KMS-11 (cell line): ENCODE measurements around the gene ATP7B.

Experiments used
- H2AFZ ChIP-seq: fragments of 200-600 bp; sonication (generic); 2 replicates; pipeline ENCODE4 v1.6.1; 2016; ENCODE audit warnings: antibody characterized with exemption, mixed run types, low read depth
- H3K27ac ChIP-seq: fragments of 200-600 bp; sonication (generic); 2 replicates; pipeline ENCODE4 v1.6.1; 2016; ENCODE audit warnings: mild to moderate bottlenecking, mixed run types
- H3K27me3 ChIP-seq: fragments of 200-600 bp; sonication (generic); 2 replicates; pipeline ENCODE4 v1.6.1; 2017; ENCODE audit warnings: mild to moderate bottlenecking, low read depth, mixed run types, moderate library complexity; ENCODE audit not compliant: insufficient read depth
- H3K36me3 ChIP-seq: fragments of 200-600 bp; sonication (generic); 2 replicates; pipeline ENCODE4 v1.6.1; 2017; ENCODE audit warnings: mild to moderate bottlenecking, mixed run types; ENCODE audit not compliant: insufficient read depth
- H3K4me1 ChIP-seq: fragments of 200-600 bp; sonication (generic); 2 replicates; pipeline ENCODE4 v1.6.1; 2016; ENCODE audit warnings: mild to moderate bottlenecking, low read depth, mixed run types; ENCODE audit not compliant: poor library complexity, severe bottlenecking
- H3K4me2 ChIP-seq: fragments of 200-600 bp; sonication (generic); 2 replicates; pipeline ENCODE4 v1.7.0; 2016; ENCODE audit warnings: mild to moderate bottlenecking, mixed run types
- H3K4me3 ChIP-seq: fragments of 200-600 bp; sonication (generic); IDR thresholded peaks from 2 replicates; pipeline ENCODE4 v1.6.1; 2017; ENCODE audit warnings: low read depth, low read length, mixed read lengths; ENCODE audit not compliant: insufficient read depth
- H3K79me2 ChIP-seq: fragments of 200-600 bp; sonication (generic); 2 replicates; pipeline ENCODE4 v1.6.1; 2016; ENCODE audit warnings: low read depth, mixed run types; ENCODE audit not compliant: insufficient read depth
- H3K9ac ChIP-seq: fragments of 200-600 bp; sonication (generic); 2 replicates; pipeline ENCODE4 v1.6.1; 2016; ENCODE audit warnings: mild to moderate bottlenecking, mixed run types
- H4K20me1 ChIP-seq: fragments of 200-600 bp; sonication (generic); 2 replicates; pipeline ENCODE4 v1.6.1; 2016; ENCODE audit warnings: mild to moderate bottlenecking, mixed run types; ENCODE audit not compliant: insufficient read depth
- TF ChIP-seq, protein P1 (sequence below): fragments of 200-600 bp; sonication (generic); conservative IDR thresholded peaks from 2 replicates; pipeline ENCODE4 v1.6.1; 2017; ENCODE audit warnings: low read depth, mild to moderate bottlenecking, antibody characterized with exemption, low read length, moderate library complexity, mixed read lengths

The ATP7B gene

DNA sequence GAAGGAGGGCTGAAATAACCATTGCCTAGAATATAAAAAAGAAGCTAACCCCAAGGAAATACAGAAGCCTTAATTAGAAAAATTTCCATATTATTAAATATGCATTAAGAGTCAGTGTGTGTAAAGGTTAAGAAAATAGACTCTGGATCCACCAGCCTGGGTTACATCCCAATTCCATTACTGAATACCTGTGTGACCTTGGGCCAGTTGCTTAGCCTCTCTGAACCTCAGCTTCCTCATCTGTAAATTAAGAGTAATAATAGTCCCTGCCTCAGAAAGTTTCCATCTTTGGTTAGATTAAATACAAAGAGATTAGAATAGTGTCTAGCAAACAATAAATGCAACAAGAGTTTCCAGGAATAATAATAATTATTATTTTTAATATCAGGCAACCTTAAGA is 54.5 kb downstream of the ATP7B start:
- H2AFZ ChIP-seq = no peak overlapping the region
- H4K20me1 ChIP-seq = no peaks in the 10 kb centered on the region
- peaks cover 56% of the 10 kb centered on the region for H3K4me1 ChIP-seq
- no peaks in the 10 kb centered on the region for H3K79me2 ChIP-seq
- no peak overlapping the region for H3K9ac ChIP-seq
- peak overlapping the region; percentile 63 for H3K4me2 ChIP-seq
- no peaks in the 10 kb centered on the region for H3K27me3 ChIP-seq
- H3K36me3 ChIP-seq = no peaks in the 10 kb centered on the region
- no peak overlapping the region for H3K4me3 ChIP-seq
- H3K27ac ChIP-seq = peak overlapping the region; percentile 58; the same call in 1 of the 2 replicates
- TF ChIP-seq, protein P1, sequence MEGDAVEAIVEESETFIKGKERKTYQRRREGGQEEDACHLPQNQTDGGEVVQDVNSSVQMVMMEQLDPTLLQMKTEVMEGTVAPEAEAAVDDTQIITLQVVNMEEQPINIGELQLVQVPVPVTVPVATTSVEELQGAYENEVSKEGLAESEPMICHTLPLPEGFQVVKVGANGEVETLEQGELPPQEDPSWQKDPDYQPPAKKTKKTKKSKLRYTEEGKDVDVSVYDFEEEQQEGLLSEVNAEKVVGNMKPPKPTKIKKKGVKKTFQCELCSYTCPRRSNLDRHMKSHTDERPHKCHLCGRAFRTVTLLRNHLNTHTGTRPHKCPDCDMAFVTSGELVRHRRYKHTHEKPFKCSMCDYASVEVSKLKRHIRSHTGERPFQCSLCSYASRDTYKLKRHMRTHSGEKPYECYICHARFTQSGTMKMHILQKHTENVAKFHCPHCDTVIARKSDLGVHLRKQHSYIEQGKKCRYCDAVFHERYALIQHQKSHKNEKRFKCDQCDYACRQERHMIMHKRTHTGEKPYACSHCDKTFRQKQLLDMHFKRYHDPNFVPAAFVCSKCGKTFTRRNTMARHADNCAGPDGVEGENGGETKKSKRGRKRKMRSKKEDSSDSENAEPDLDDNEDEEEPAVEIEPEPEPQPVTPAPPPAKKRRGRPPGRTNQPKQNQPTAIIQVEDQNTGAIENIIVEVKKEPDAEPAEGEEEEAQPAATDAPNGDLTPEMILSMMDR = no peak

GRCh38 chr13:51955816-51956603 is 55.2 kb downstream of the ATP7B start:
- Histone ChIP-seq H3K9ac (no peak overlapping the region), H4K20me1 (no peaks in the 10 kb centered on the region), H3K36me3 (no peaks in the 10 kb centered on the region), H3K4me3 (no peak overlapping the region), H3K4me1 (peaks cover 51% of the 10 kb centered on the region), H3K79me2 (no peaks in the 10 kb centered on the region), H2AFZ (no peak overlapping the region), H3K4me2 (peak overlapping the region; percentile 63), H3K27me3 (no peaks in the 10 kb centered on the region), H3K27ac (peak overlapping the region; percentile 58; the same call in 1 of the 2 replicates)
- TF ChIP-seq, protein P1 = no peak

- H3K4me3 ChIP-seq = no peak overlapping the region
- H3K9ac ChIP-seq = no peak overlapping the region
Observed at GRCh38 chr13:51955281-51955771, 55.9 kb downstream of the ATP7B start.

DNA sequence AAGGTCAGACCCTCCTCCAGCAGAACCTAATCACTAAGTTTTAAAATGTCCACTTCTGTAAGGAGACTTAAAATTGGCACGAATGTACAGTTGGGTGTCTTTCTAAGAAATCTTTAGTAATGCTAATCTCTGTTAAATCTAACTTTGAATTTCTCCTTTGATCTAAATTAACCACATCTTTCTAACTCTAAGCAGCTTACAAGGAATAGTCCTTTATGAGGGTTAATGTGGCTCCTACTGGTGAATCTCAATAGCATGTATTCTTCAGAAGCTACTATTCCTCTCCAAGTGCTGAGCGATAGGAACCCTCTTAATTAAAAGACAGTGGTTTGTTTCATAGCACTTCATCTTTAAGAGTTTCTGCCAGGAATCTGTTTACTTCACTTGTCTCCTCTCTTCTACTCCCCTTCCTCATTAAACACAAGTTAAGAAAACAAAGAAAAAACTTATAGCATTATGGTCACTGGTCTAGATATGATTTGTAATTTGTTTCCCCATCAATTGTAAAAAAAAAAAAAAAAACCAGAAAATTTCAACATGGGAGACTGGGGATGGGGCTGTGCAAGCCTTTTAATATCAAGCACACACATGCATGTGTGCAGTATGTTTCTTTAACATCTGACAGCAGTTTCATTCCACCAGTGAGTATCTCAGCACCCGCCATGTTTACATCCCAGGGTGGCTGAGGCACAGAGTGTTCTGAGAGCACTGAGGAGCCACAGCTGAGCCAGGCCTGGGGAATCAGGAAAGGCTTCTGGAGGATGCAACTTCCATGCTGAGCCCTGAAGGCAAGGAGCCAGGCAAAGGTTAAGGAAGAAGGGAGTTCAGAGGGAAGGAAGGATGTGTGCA is 57.7 kb downstream of the ATP7B start:
- TF ChIP-seq, protein P1 = no peak
- H4K20me1 ChIP-seq = no peaks in the 10 kb centered on the region
- H2AFZ ChIP-seq = no peak overlapping the region
- H3K4me3 ChIP-seq = no peak overlapping the region
- no peaks in the 10 kb centered on the region for H3K27me3 ChIP-seq
- H3K79me2 ChIP-seq = no peaks in the 10 kb centered on the region
- H3K4me2 ChIP-seq = no peak overlapping the region
- no peak overlapping the region for H3K9ac ChIP-seq
- peaks cover 31% of the 10 kb centered on the region for H3K4me1 ChIP-seq
- no peaks in the 10 kb centered on the region for H3K36me3 ChIP-seq
- no peak overlapping the region for H3K27ac ChIP-seq

More at GRCh38 chr13:51955281-51955771, 55.9 kb downstream of the ATP7B start:
- H3K27me3 ChIP-seq = no peaks in the 10 kb centered on the region
- H3K36me3 ChIP-seq = no peaks in the 10 kb centered on the region
- H3K4me2 ChIP-seq = peak overlapping the region; percentile 63; the same call in 1 of the 2 replicates
- no peaks in the 10 kb centered on the region for H3K79me2 ChIP-seq
- H2AFZ ChIP-seq = no peak overlapping the region
- peaks cover 48% of the 10 kb centered on the region for H3K4me1 ChIP-seq
- H4K20me1 ChIP-seq = no peaks in the 10 kb centered on the region
- TF ChIP-seq, protein P1 = no peak
- H3K27ac ChIP-seq = no peak overlapping the region
